Caco-2 (cell line): ENCODE results near the gene PLCB4. TPM values are rescaled to one million over a fixed set of nuclear protein-coding genes. Genes with fewer than 3 reads are reported as not detected.

Experiments used
- BruUV-seq: library from RNA; stranded (reverse); fragments of 400-500 nt; replicated peaks from 2 replicates; lab custom pipeline; 2021; lab: Mats Ljungman, UMichigan
- CTCF ChIA-PET: fragments of 300-600 bp; sonication (Branson Sonifier 250); formaldehyde crosslinking; loops from one replicate; lab custom pipeline; 2022; ENCODE audit warnings: antibody characterized with exemption; lab: Charles Lee
- POLR2A ChIA-PET: fragments of 300-600 bp; sonication (Branson Sonifier 250); formaldehyde crosslinking; loops from one replicate; lab custom pipeline; 2022; ENCODE audit warnings: antibody characterized with exemption; lab: Charles Lee
- DNase-seq, 2 experiments: peaks; one replicate each; pipeline versions ENCODE4 v3.0.0 to v3.0.0-alpha.2; 2020 to 2022
- H3K27me3 ChIP-seq: replicated peaks from 2 replicates; pipeline ENCODE4 v1.6.0; 2011; ENCODE audit warnings: low read length; ENCODE audit not compliant: control insufficient read depth, insufficient read depth
- H3K36me3 ChIP-seq: 2 replicates; pipeline ENCODE4 v1.5.1; 2011; ENCODE audit warnings: low read length; ENCODE audit not compliant: control insufficient read depth, insufficient read depth
- H3K4me1 ChIP-seq: fragments of 250-450 bp; sonication (Bioruptor Pico); 2 replicates; pipeline ENCODE4 v1.5.1; 2020; ENCODE audit warnings: mild to moderate bottlenecking
- H3K4me3 ChIP-seq: 2 replicates; pipeline ENCODE4 v1.5.1; 2011; ENCODE audit warnings: low read depth, mild to moderate bottlenecking, control low read depth, low read length
- H3K9me3 ChIP-seq: fragments of 250-450 bp; sonication (Bioruptor Pico); 2 replicates; pipeline ENCODE4 v1.5.1; 2020; ENCODE audit warnings: mild to moderate bottlenecking, moderate library complexity
- H3K27ac Mint-ChIP-seq: one replicate; pipeline ENCODE4 v1.8.0; 2022; ENCODE audit warnings: mixed read lengths; ENCODE audit not compliant: unreplicated experiment
- H3K27me3 Mint-ChIP-seq: one replicate; pipeline ENCODE4 v1.8.0; 2022; ENCODE audit warnings: mixed read lengths; ENCODE audit not compliant: insufficient read depth, unreplicated experiment
- H3K36me3 Mint-ChIP-seq: one replicate; pipeline ENCODE4 v1.8.0; 2022; ENCODE audit warnings: mild to moderate bottlenecking, mixed read lengths; ENCODE audit not compliant: insufficient read depth, unreplicated experiment
- H3K4me1 Mint-ChIP-seq: one replicate; pipeline ENCODE4 v1.8.0; 2022; ENCODE audit warnings: low read depth, mixed read lengths; ENCODE audit not compliant: unreplicated experiment
- H3K4me3 Mint-ChIP-seq: one replicate; pipeline ENCODE4 v1.8.0; 2022; ENCODE audit warnings: mild to moderate bottlenecking, moderate library complexity, mixed read lengths; ENCODE audit not compliant: unreplicated experiment
- H3K9me3 Mint-ChIP-seq: one replicate; pipeline ENCODE4 v1.8.0; 2022; ENCODE audit warnings: mixed read lengths; ENCODE audit not compliant: unreplicated experiment
- intact Hi-C: fragments of 100-400 bp; cut with micrococcal nuclease; formaldehyde crosslinking; loops from one replicate; pipeline ENCODE4 v1.10.0; 2022; ENCODE audit not compliant: unreplicated experiment
- total RNA-seq: library from RNA; stranded (reverse); gene quantifications from 2 replicates; pipeline ENCODE4 v1.2.3, GENCODE V29; 2022
- TF ChIP-seq, protein P1 (sequence below), 2 experiments: fragments of 200-600 bp in 1 of 2; IDR thresholded peaks; 1 replicate in 1 of 2; 2 replicates in 1 of 2; pipeline versions ENCODE4 v1.5.1 to v1.8.0; 2011 to 2022; ENCODE audit warnings: antibody characterized with exemption in 1 of 2, control low read depth in 1 of 2, inconsistent platforms in 1 of 2, low read depth in 1 of 2, low read length in 1 of 2, mild to moderate bottlenecking in 1 of 2, moderate library complexity in 1 of 2; ENCODE audit not compliant: insufficient read depth in 1 of 2, severe bottlenecking in 1 of 2, unreplicated experiment in 1 of 2

The PLCB4 gene
- total RNA-seq, 1 experiment from 2014 or later: 3.0 TPM

DNA sequence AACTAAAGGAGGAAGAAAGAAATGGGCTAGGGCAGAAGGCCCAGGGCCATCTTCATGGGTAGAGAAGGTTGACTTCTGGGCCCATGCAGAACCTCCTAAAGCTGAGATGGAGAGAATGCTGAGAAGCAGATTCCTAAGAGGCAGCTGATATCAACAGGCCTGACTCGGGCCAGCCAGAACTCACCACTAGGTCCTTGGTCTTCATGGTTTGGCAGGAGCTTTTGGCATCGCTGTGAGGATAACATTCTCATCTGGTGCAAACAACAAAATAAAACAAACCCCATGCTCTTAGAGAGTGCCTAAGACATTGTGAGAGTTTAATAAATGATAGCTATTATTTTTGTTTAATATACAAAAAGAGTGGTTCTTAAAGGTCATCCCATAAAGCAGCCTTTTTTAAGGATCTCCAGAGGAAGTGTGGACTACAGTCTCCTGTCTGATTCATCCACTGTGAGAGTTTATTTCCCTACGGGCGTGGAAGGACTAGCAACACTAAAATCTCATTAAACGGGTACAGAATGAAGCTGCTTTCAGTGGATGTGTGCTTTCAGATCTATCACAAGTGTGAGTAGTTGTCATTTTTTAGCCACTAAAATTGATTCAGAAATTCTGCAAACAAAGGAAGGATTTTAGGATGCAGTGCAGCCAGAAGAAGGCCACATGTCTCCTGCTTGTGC is 160.0 kb downstream of the PLCB4 start:
- H3K27ac Mint-ChIP-seq: no peak overlapping the region
- H3K9me3 Mint-ChIP-seq: no peaks in the 10 kb centered on the region
- no peaks in the 10 kb centered on the region for H3K4me1 Mint-ChIP-seq
- H3K4me1 ChIP-seq: no peaks in the 10 kb centered on the region
- POLR2A ChIA-PET: no interaction called here
- intact Hi-C loops: no loop called here
- no peaks in the 10 kb centered on the region for H3K36me3 Mint-ChIP-seq
- H3K27me3 Mint-ChIP-seq: peaks cover 2% of the 10 kb centered on the region
- TF ChIP-seq, protein P1, sequence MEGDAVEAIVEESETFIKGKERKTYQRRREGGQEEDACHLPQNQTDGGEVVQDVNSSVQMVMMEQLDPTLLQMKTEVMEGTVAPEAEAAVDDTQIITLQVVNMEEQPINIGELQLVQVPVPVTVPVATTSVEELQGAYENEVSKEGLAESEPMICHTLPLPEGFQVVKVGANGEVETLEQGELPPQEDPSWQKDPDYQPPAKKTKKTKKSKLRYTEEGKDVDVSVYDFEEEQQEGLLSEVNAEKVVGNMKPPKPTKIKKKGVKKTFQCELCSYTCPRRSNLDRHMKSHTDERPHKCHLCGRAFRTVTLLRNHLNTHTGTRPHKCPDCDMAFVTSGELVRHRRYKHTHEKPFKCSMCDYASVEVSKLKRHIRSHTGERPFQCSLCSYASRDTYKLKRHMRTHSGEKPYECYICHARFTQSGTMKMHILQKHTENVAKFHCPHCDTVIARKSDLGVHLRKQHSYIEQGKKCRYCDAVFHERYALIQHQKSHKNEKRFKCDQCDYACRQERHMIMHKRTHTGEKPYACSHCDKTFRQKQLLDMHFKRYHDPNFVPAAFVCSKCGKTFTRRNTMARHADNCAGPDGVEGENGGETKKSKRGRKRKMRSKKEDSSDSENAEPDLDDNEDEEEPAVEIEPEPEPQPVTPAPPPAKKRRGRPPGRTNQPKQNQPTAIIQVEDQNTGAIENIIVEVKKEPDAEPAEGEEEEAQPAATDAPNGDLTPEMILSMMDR (IDR thresholded peaks at IDR 0.05; ENCODE audit: insufficient read depth in 1 of 2, low read depth in 1 of 2, low read length in 1 of 2, severe bottlenecking in 1 of 2, unreplicated experiment in 1 of 2): no peak
- no peaks in the 10 kb centered on the region for H3K27me3 ChIP-seq
- no peak overlapping the region for H3K4me3 Mint-ChIP-seq
- no peaks in the 10 kb centered on the region for H3K36me3 ChIP-seq
- DNase-seq: no peak
- BruUV-seq: no TSS peak
- CTCF ChIA-PET: no interaction called here
- H3K4me3 ChIP-seq: no peak overlapping the region
- no peaks in the 10 kb centered on the region for H3K9me3 ChIP-seq

GRCh38 chr20:9230406-9230805 is 161.5 kb downstream of the PLCB4 start:
- H3K9me3 ChIP-seq: no peaks in the 10 kb centered on the region
- no peaks in the 10 kb centered on the region for H3K4me1 ChIP-seq
- TF ChIP-seq, protein P1 (IDR thresholded peaks at IDR 0.05; ENCODE audit: insufficient read depth in 1 of 2, low read depth in 1 of 2, low read length in 1 of 2, severe bottlenecking in 1 of 2, unreplicated experiment in 1 of 2): no peak
- BruUV-seq: no TSS peak
- intact Hi-C loops: no loop called here
- no peaks in the 10 kb centered on the region for H3K4me1 Mint-ChIP-seq
- ChIA-PET POLR2A (no interaction called here), CTCF (no interaction called here)
- H3K4me3 ChIP-seq: no peak overlapping the region
- H3K4me3 Mint-ChIP-seq: no peak overlapping the region
- no peak overlapping the region for H3K27ac Mint-ChIP-seq
- H3K27me3 Mint-ChIP-seq: peaks cover 2% of the 10 kb centered on the region
- DNase-seq: no peak
- no peaks in the 10 kb centered on the region for H3K9me3 Mint-ChIP-seq
- no peaks in the 10 kb centered on the region for H3K27me3 ChIP-seq
- no peaks in the 10 kb centered on the region for H3K36me3 ChIP-seq
- H3K36me3 Mint-ChIP-seq: no peaks in the 10 kb centered on the region

GRCh38 chr20:9233804-9234203 is 164.9 kb downstream of the PLCB4 start:
- Mint-ChIP-seq H3K27me3 (no peaks in the 10 kb centered on the region), H3K9me3 (no peaks in the 10 kb centered on the region), H3K4me1 (no peaks in the 10 kb centered on the region), H3K4me3 (no peak overlapping the region), H3K27ac (no peak overlapping the region), H3K36me3 (no peaks in the 10 kb centered on the region)
- intact Hi-C loops: no loop called here
- TF ChIP-seq, protein P1 (IDR thresholded peaks at IDR 0.05; ENCODE audit: insufficient read depth in 1 of 2, low read depth in 1 of 2, low read length in 1 of 2, severe bottlenecking in 1 of 2, unreplicated experiment in 1 of 2): no peak
- H3K9me3 ChIP-seq: no peaks in the 10 kb centered on the region
- no peaks in the 10 kb centered on the region for H3K4me1 ChIP-seq
- BruUV-seq: no TSS peak
- H3K36me3 ChIP-seq: no peaks in the 10 kb centered on the region
- ChIA-PET POLR2A (no interaction called here), CTCF (no interaction called here)
- H3K4me3 ChIP-seq: no peak overlapping the region
- DNase-seq: no peak
- no peaks in the 10 kb centered on the region for H3K27me3 ChIP-seq
